ENCODE results near the gene EXOSC7. TPM values are rescaled to one million over a fixed set of nuclear protein-coding genes. Genes with fewer than 3 reads are reported as not detected.

The EXOSC7 gene
- total and polyA plus RNA-seq, 10 of the 15 experiments (the other 5 are each of a cell fraction or from before 2014, with no cell fraction given) = 58.0 to 193 (median 82.9) TPM

DNA sequence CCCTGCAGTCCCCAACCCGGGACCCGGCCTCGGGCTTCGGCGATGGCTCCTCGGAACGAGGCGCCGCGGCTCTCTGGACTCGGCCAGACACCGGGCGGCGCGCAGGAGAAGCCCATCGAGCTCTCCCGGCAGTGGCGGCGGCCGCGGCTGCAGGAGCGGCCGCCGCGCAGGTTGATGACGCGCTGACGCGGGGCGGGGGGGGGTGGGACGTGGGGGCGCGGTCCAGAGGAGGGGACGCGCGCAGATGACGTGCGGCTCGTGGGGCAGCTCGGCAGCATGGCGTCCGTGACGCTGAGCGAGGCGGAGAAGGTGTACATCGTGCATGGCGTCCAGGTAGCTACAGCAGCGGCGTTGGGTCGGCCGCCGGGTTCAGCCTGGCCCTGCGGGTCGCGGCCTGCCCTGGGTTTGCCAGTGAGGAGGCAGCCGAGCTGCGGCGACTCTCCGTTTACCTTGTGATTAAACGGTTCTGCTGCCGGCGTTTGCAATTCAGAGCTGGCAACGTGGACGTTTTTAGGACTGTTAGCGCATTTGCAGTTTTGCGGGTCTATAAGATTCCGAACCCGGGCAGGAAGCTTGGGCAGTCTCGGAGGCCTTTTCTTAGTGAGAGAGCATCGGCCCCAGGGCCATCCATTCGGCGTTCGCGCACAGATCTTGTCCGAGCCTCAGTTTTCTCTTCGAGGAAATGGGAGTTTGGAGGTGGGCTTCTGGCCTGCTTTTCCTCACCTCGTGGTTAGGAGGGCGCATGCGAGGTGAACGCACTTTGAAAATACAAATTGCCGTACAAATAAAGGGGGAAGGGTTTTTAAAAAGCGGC lies at the start of gene EXOSC7, which contains the start of gene ZDHHC3 (continued):
- TF ChIP-seq SIN3A (IDR thresholded peaks at IDR 0.05; ENCODE audit: low read depth, low read length) (no peak), GATAD2B (conservative IDR thresholded peaks at IDR 0.05; ENCODE audit: low read depth) (no peak), TCF7 (IDR thresholded peaks at IDR 0.05; ENCODE audit: borderline replicate concordance) (no peak), GABPA (IDR thresholded peaks at IDR 0.05; ENCODE audit: low read depth) (no peak), RBBP5 (conservative IDR thresholded peaks at IDR 0.05) (0 out of 2 replicates have a peak, but pooled peaks have one; percentile 33), SREBF2 (IDR thresholded peaks at IDR 0.05; ENCODE audit: low read length) (no peak), STAT3 (IDR thresholded peaks at IDR 0.05; ENCODE audit: low read depth, low read length) (no peak), ATF2 (IDR thresholded peaks at IDR 0.05; ENCODE audit: low read length) (no peak), POLR2A (IDR thresholded peaks at IDR 0.05; ENCODE audit: low read depth, low read length) (peak; percentile 99), SMAD5 (IDR thresholded peaks at IDR 0.05; ENCODE audit: low read depth) (no peak), BRCA1 (IDR thresholded peaks at IDR 0.05; ENCODE audit: low read depth, low read length) (no peak), ZNF207 (IDR thresholded peaks at IDR 0.05; ENCODE audit: borderline replicate concordance) (peak; percentile 57; the same call in 1 of the 2 replicates), PRDM15 (CRISPR knock-in tag; IDR thresholded peaks at IDR 0.05) (no peak), PAX8 (IDR thresholded peaks at IDR 0.05) (no peak), TAF1 (IDR thresholded peaks at IDR 0.05; ENCODE audit: borderline replicate concordance, low read depth, low read length) (peak; percentile 76), NFYA (IDR thresholded peaks at IDR 0.05; ENCODE audit: borderline replicate concordance, low read depth, low read length) (no peak), CBX5 (IDR thresholded peaks at IDR 0.05; ENCODE audit: low read depth) (no peak), RUNX3 (IDR thresholded peaks at IDR 0.05; ENCODE audit: low read length) (no peak), CBFB (IDR thresholded peaks at IDR 0.05; ENCODE audit: low read depth) (no peak), RB1 (IDR thresholded peaks at IDR 0.05; ENCODE audit: borderline replicate concordance) (peak; percentile 55; the same call in 1 of the 2 replicates), ELK1 (IDR thresholded peaks at IDR 0.05; ENCODE audit: low read depth, low read length) (no peak)
- TF ChIP-seq, protein P1, sequence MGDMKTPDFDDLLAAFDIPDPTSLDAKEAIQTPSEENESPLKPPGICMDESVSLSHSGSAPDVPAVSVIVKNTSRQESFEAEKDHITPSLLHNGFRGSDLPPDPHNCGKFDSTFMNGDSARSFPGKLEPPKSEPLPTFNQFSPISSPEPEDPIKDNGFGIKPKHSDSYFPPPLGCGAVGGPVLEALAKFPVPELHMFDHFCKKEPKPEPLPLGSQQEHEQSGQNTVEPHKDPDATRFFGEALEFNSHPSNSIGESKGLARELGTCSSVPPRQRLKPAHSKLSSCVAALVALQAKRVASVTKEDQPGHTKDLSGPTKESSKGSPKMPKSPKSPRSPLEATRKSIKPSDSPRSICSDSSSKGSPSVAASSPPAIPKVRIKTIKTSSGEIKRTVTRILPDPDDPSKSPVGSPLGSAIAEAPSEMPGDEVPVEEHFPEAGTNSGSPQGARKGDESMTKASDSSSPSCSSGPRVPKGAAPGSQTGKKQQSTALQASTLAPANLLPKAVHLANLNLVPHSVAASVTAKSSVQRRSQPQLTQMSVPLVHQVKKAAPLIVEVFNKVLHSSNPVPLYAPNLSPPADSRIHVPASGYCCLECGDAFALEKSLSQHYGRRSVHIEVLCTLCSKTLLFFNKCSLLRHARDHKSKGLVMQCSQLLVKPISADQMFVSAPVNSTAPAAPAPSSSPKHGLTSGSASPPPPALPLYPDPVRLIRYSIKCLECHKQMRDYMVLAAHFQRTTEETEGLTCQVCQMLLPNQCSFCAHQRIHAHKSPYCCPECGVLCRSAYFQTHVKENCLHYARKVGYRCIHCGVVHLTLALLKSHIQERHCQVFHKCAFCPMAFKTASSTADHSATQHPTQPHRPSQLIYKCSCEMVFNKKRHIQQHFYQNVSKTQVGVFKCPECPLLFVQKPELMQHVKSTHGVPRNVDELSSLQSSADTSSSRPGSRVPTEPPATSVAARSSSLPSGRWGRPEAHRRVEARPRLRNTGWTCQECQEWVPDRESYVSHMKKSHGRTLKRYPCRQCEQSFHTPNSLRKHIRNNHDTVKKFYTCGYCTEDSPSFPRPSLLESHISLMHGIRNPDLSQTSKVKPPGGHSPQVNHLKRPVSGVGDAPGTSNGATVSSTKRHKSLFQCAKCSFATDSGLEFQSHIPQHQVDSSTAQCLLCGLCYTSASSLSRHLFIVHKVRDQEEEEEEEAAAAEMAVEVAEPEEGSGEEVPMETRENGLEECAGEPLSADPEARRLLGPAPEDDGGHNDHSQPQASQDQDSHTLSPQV (IDR thresholded peaks at IDR 0.05) = no peak

Measured in GM12878 (cell line).